DND-41 (cell line): ENCODE results near the gene ATIC.

Experiments
- ATAC-seq: fragments of 200-7000 bp; cut with Tn5 transposase; 3 replicates; pipeline ENCODE4 v1.9.1; 2021; ENCODE audit warnings: low read depth; ENCODE audit not compliant: insufficient read depth
- DNase-seq: peaks from one replicate; pipeline ENCODE4 v3.0.0-alpha.2; 2020
- H2AFZ ChIP-seq: 2 replicates; pipeline ENCODE4 v1.6.0; 2012; ENCODE audit warnings: low read depth, low read length
- H3K27ac ChIP-seq: 2 replicates; pipeline ENCODE4 v1.5.1; 2012; ENCODE audit warnings: low read length, inconsistent platforms
- H3K27me3 ChIP-seq: fragments of 200-600 bp; sonication (generic); 2 replicates; pipeline ENCODE4 v1.6.0; 2012; ENCODE audit warnings: low read length, mild to moderate bottlenecking, inconsistent platforms; ENCODE audit not compliant: insufficient read depth, poor library complexity
- H3K36me3 ChIP-seq: 2 replicates; pipeline ENCODE4 v1.5.1; 2012; ENCODE audit warnings: low read length, inconsistent platforms; ENCODE audit not compliant: insufficient read depth
- H3K4me1 ChIP-seq: 2 replicates; pipeline ENCODE4 v1.5.1; 2012; ENCODE audit warnings: mild to moderate bottlenecking, low read length; ENCODE audit not compliant: insufficient read depth
- H3K4me2 ChIP-seq: 2 replicates; pipeline ENCODE4 v1.6.0; 2012; ENCODE audit warnings: mild to moderate bottlenecking, moderate library complexity, low read length, inconsistent platforms; ENCODE audit not compliant: insufficient read depth
- H3K4me3 ChIP-seq, 2 experiments: fragments of 200-600 bp in 1 of 2; shearing (Covaris generic) in 1 of 2; 2 replicates each; pipeline ENCODE4 v1.5.1; 2012 to 2016; ENCODE audit warnings: inconsistent platforms in 2 of 2, low read length in 2 of 2, mild to moderate bottlenecking in 2 of 2, low read depth in 1 of 2, moderate library complexity in 1 of 2
- H3K79me2 ChIP-seq: 2 replicates; pipeline ENCODE4 v1.6.0; 2012; ENCODE audit warnings: low read length, inconsistent platforms; ENCODE audit not compliant: insufficient read depth
- H3K9ac ChIP-seq: 2 replicates; pipeline ENCODE4 v1.6.0; 2012; ENCODE audit warnings: low read depth, mild to moderate bottlenecking, inconsistent platforms, low read length, moderate library complexity
- H3K9me3 ChIP-seq: 2 replicates; pipeline ENCODE4 v1.5.1; 2012; ENCODE audit warnings: low read length, moderate library complexity, mild to moderate bottlenecking, inconsistent platforms; ENCODE audit not compliant: insufficient read depth, severe bottlenecking
- H4K20me1 ChIP-seq: 2 replicates; pipeline ENCODE4 v1.6.0; 2012; ENCODE audit warnings: low read length; ENCODE audit not compliant: insufficient read depth
- CTCF ChIP-seq: IDR thresholded peaks from 2 replicates; pipeline ENCODE4 v1.5.1; 2012; ENCODE audit warnings: borderline replicate concordance, low read length, moderate library complexity, mild to moderate bottlenecking; ENCODE audit not compliant: poor library complexity, severe bottlenecking; ENCODE audit errors: extremely low read depth
- EZH2 ChIP-seq: IDR thresholded peaks from 3 replicates; pipeline ENCODE4 v1.6.1; 2012; ENCODE audit warnings: borderline replicate concordance, low read depth, mild to moderate bottlenecking, moderate library complexity, low read length, inconsistent platforms; ENCODE audit not compliant: severe bottlenecking

ATIC gene

GRCh38 chr2:215272918-215273317, 38.9 kb upstream of the ATIC start:
- no peak overlapping the region for H3K27ac ChIP-seq
- no peak for TF ChIP-seq EZH2
- no peak for TF ChIP-seq CTCF

GRCh38 chr2:215274829-215275228, 37.0 kb upstream of the ATIC start:
- H4K20me1 ChIP-seq, result no peaks in the 10 kb centered on the region
- H3K4me3 ChIP-seq, result no peak overlapping the region
- H3K36me3 ChIP-seq, result no peaks in the 10 kb centered on the region
- no peak overlapping the region for H3K27ac ChIP-seq
- no peaks in the 10 kb centered on the region for H3K9me3 ChIP-seq
- DNase-seq (no peak), ATAC-seq (no peak)
- no peak overlapping the region for H2AFZ ChIP-seq
- no peak overlapping the region for H3K4me2 ChIP-seq
- H3K9ac ChIP-seq, result no peak overlapping the region
- H3K4me1 ChIP-seq, result no peaks in the 10 kb centered on the region
- TF ChIP-seq EZH2, result no peak
- no peak for TF ChIP-seq CTCF
- no peaks in the 10 kb centered on the region for H3K27me3 ChIP-seq
- H3K79me2 ChIP-seq, result no peaks in the 10 kb centered on the region

More at GRCh38 chr2:215272918-215273317, 38.9 kb upstream of the ATIC start:
- no peaks in the 10 kb centered on the region for H3K36me3 ChIP-seq
- ATAC-seq (no peak), DNase-seq (no peak)
- no peaks in the 10 kb centered on the region for H3K27me3 ChIP-seq
- H3K9me3 ChIP-seq, result no peaks in the 10 kb centered on the region
- 0 out of 2 replicates have a peak, but pooled peaks cover 6% of the 10 kb centered on the region for H3K4me1 ChIP-seq
- no peak overlapping the region for H3K4me3 ChIP-seq
- H3K9ac ChIP-seq, result no peak overlapping the region
- H3K4me2 ChIP-seq, result no peak overlapping the region
- no peaks in the 10 kb centered on the region for H3K79me2 ChIP-seq
- no peak overlapping the region for H2AFZ ChIP-seq
- no peaks in the 10 kb centered on the region for H4K20me1 ChIP-seq

GRCh38 chr2:215275824-215276223, 36.0 kb upstream of the ATIC start:
- Histone ChIP-seq H3K36me3 (no peaks in the 10 kb centered on the region), H2AFZ (no peak overlapping the region), H3K4me2 (no peak overlapping the region), H3K4me3 (no peak overlapping the region), H3K79me2 (no peaks in the 10 kb centered on the region), H4K20me1 (no peaks in the 10 kb centered on the region), H3K27me3 (no peaks in the 10 kb centered on the region), H3K27ac (no peak overlapping the region), H3K9ac (no peak overlapping the region), H3K9me3 (no peaks in the 10 kb centered on the region), H3K4me1 (peaks cover 7% of the 10 kb centered on the region; the same call in 1 of the 2 replicates)
- ATAC-seq (no peak), DNase-seq (no peak)
- TF ChIP-seq EZH2, result no peak

- Histone ChIP-seq H3K4me2 (no peak overlapping the region), H3K4me3 (no peak overlapping the region), H3K4me1 (peaks cover 7% of the 10 kb centered on the region; the same call in 1 of the 2 replicates), H3K9me3 (no peaks in the 10 kb centered on the region), H3K27ac (no peak overlapping the region), H2AFZ (no peak overlapping the region), H3K36me3 (no peaks in the 10 kb centered on the region), H4K20me1 (no peaks in the 10 kb centered on the region), H3K27me3 (no peaks in the 10 kb centered on the region), H3K9ac (no peak overlapping the region), H3K79me2 (no peaks in the 10 kb centered on the region)
- ATAC-seq (no peak), DNase-seq (no peak)
- no peak for TF ChIP-seq EZH2
- no peak for TF ChIP-seq CTCF
Measured at GRCh38 chr2:215277944-215278343, 33.9 kb upstream of the ATIC start.
